ENCODE data around the gene PCDHGA8. TPM values are rescaled to one million over a fixed set of nuclear protein-coding genes. Genes with fewer than 3 reads are reported as not detected.
A peak's percentile ranks its signal among the peaks of the same experiment; 100 is the strongest.

Gene PCDHGA8
- total RNA-seq, 1 donor from 2014 or later = 0.69 TPM

DNA sequence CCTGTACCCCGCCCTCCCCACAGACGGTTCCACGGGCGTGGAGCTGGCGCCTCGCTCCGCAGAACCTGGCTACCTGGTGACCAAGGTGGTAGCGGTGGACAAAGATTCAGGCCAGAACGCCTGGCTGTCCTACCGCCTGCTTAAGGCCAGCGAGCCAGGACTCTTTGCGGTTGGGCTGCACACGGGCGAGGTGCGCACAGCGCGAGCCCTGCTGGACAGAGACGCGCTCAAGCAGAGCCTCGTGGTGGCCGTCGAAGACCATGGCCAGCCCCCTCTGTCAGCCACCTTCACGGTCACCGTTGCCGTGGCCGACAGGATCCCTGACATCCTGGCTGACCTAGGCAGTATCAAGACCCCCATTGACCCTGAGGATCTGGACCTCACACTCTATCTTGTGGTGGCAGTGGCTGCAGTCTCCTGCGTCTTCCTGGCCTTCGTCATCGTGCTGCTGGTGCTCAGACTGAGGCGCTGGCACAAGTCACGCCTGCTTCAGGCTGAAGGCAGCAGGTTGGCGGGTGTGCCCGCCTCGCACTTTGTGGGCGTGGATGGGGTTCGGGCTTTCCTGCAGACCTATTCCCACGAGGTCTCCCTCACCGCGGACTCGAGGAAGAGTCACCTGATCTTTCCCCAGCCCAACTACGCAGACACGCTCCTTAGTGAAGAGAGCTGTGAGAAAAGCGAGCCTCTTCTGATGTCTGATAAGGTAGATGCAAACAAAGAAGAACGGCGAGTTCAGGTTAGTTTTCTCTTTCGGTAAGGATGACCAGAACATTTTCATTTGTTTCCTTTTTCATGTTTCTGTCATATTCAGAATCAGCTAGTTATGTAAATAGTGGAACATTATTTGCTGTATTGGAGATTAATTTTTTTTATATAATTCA, 26.2 kb upstream of the PCDHGA8 start:
- no peak for ATAC-seq (ENCODE audit: low read depth)
- H3K27ac Mint-ChIP-seq = no peak overlapping the region

DNA sequence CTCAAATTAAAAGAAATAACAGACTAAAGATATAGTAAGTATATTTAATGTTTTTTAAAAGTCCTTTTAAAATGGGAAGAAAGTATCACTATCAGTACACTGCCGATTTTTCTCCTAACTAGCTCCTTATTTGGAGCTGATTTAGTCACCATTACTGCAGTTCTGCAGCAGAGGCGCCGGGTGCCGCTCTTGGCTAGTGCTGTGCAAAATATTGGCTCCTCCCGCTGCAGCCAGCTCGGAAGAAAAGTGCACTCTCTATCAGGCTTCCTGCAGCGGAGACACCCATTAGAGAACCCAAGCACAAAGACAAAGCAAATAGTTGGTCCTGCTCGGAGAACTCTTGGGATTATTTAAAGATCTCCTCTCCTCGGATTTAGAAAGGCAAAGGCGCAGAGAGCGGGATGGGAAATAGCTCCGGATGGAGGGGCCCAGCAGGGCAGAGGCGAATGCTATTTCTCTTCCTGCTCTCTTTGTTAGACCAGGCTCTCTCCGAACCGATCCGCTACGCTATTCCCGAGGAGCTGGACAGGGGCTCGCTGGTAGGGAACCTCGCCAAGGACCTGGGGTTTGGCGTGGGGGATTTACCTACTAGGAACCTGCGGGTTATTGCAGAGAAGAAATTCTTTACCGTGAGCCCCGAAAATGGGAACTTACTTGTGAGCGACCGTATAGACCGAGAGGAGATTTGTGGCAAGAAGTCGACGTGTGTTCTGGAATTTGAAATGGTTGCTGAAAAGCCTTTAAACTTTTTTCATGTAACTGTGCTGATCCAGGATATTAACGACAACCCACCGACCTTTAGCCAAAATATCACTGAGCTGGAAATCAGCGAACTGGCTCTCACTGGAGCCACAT, 22.2 kb upstream of the PCDHGA8 start, which contains the start of gene PCDHGB3:
Gene PCDHGB3 (plus strand): TSS at position 249 of the 855 bp plus-strand sequence. CDS start 153 bp downstream, at position 402.
- peak; percentile 64 for ATAC-seq (ENCODE audit: low read depth)
- no peak for DNase-seq
- no peak for TF ChIP-seq CTCF (IDR thresholded peaks at IDR 0.05)
- ChIA-PET CTCF (interaction anchor here (0.6 to 2.8 kb wide), 12 partner anchors 20 to 508 kb away, joined by 3 to 23 read pairs (median 4); partner anchors contain the start of genes PCDH1, PCDHGB1, PCDHGB5 and TAF7), POLR2A (interaction anchor here (0.6 kb wide), 2 partner anchors 44 to 220 kb away, joined by 3 to 4 read pairs; no protein-coding TSS in a partner anchor)
- intact Hi-C loops (cut with micrococcal nuclease) = loop anchor here (1.0 to 5.0 kb wide), 2 partner anchors 42 to 194 kb away; partner anchors contain the start of gene PCDHGA10
- no peak within 1 kb of the TSS for H3K27ac Mint-ChIP-seq
- H3K27me3 Mint-ChIP-seq = peaks cover 54% of the 10 kb centered on the region
- H3K36me3 Mint-ChIP-seq (ENCODE audit: low read depth) = peaks cover 5% of the 10 kb centered on the region
- H3K9me3 Mint-ChIP-seq = peaks cover 22% of the 10 kb centered on the region
- peaks cover 7% of the 10 kb centered on the region for H3K4me1 Mint-ChIP-seq
- peak within 1 kb of the TSS; percentile 81 for H3K4me3 Mint-ChIP-seq

More for the DNA sequence above, 26.2 kb upstream of the PCDHGA8 start:
- CTCF ChIA-PET = no interaction called here
- no peak for DNase-seq
- Mint-ChIP-seq H3K36me3 (ENCODE audit: low read depth) (peaks cover 12% of the 10 kb centered on the region), H3K4me1 (peaks cover 14% of the 10 kb centered on the region), H3K4me3 (no peak overlapping the region), H3K9me3 (peaks cover 29% of the 10 kb centered on the region), H3K27me3 (peaks cover 55% of the 10 kb centered on the region)
- intact Hi-C loops (cut with micrococcal nuclease) = no loop called here
- POLR2A ChIA-PET = interaction anchor here (0.8 kb wide), 1 partner anchor 189 kb away, joined by 3 read pairs; the partner anchor contains the start of gene PCDHB8
- no peak for TF ChIP-seq CTCF (IDR thresholded peaks at IDR 0.05)

- H3K4me3 Mint-ChIP-seq = no peak overlapping the region
- no peak for TF ChIP-seq CTCF (IDR thresholded peaks at IDR 0.05)
- H3K36me3 Mint-ChIP-seq (ENCODE audit: low read depth) = no peaks in the 10 kb centered on the region
- H3K27me3 Mint-ChIP-seq = peaks cover 43% of the 10 kb centered on the region
- H3K27ac Mint-ChIP-seq = no peak overlapping the region
- intact Hi-C loops (cut with micrococcal nuclease) = loop anchor here (5.0 kb wide), 1 partner anchor 40 kb away; the partner anchor contains the start of gene PCDHGA10
- H3K9me3 Mint-ChIP-seq = peaks cover 17% of the 10 kb centered on the region
- ChIA-PET CTCF (interaction anchor here (2.8 kb wide), 1 partner anchor 192 kb away, joined by 23 read pairs; no protein-coding TSS in a partner anchor), POLR2A (no interaction called here)
- peaks cover 7% of the 10 kb centered on the region for H3K4me1 Mint-ChIP-seq
- ATAC-seq (ENCODE audit: low read depth) (no peak), DNase-seq (no peak)
Observed at GRCh38 chr5:141371572-141372475, 20.6 kb upstream of the PCDHGA8 start.

GRCh38 chr5:141373673-141374317, 18.6 kb upstream of the PCDHGA8 start, which contains the start of gene PCDHGA6:
Gene PCDHGA6, plus strand, starts transcription at chr5:141373891. Its CDS starts 193 bp downstream, at chr5:141374084.
- Mint-ChIP-seq H3K4me1 (peaks cover 7% of the 10 kb centered on the region), H3K9me3 (peaks cover 22% of the 10 kb centered on the region), H3K27ac (no peak within 1 kb of the TSS), H3K27me3 (peaks cover 37% of the 10 kb centered on the region), H3K4me3 (peak within 1 kb of the TSS; percentile 12), H3K36me3 (ENCODE audit: low read depth) (no peaks in the 10 kb centered on the region)
- ChIA-PET CTCF (interaction anchor here (1.3 kb wide), 1 partner anchor 24 kb away, joined by 3 read pairs; the partner anchor contains the start of gene PCDHGB5), POLR2A (no interaction called here)
- no peak for ATAC-seq (ENCODE audit: low read depth)
- no peak for TF ChIP-seq CTCF (IDR thresholded peaks at IDR 0.05)
- intact Hi-C loops (cut with micrococcal nuclease) = loop anchor here (1.0 to 5.0 kb wide), 2 partner anchors 39 to 185 kb away; partner anchors contain the start of gene PCDHGA10
- DNase-seq = no peak
